H1 (cell line): ENCODE measurements around the gene DHH. TPM values are rescaled to one million over a fixed set of nuclear protein-coding genes. Genes with fewer than 3 reads are reported as not detected.

Experiments used
- CTCF ChIA-PET: fragments of 300-600 bp; sonication (Branson Sonifier 250); formaldehyde crosslinking; loops from one replicate; lab custom pipeline; 2021; ENCODE audit not compliant: partially characterized antibody; lab: Charles Lee
- POLR2A ChIA-PET: fragments of 300-600 bp; sonication (Branson Sonifier 250); formaldehyde crosslinking; loops from one replicate; lab custom pipeline; 2021; ENCODE audit warnings: inconsistent platforms; ENCODE audit not compliant: partially characterized antibody; lab: Charles Lee
- DNase-seq, 2 experiments: peaks; one replicate each; pipeline versions ENCODE4 v3.0.0 to v3.0.0-alpha.2; 2010 to 2022; ENCODE audit warnings: low spot score in 2 of 2, low read depth in 1 of 2, mixed read lengths in 1 of 2
- FAIRE-seq: peaks from 2 replicates; lab custom pipeline; 2011; peaks lifted over from hg19 to GRCh38; lab: Jason Lieb, UNC
- H2AFZ ChIP-seq: 2 replicates; pipeline ENCODE4 v1.8.1; 2012; ENCODE audit warnings: low read length, inconsistent platforms
- H2AK5ac ChIP-seq: 2 replicates; pipeline ENCODE4 v1.6.1; 2013; ENCODE audit warnings: low read depth, low read length
- H2BK120ac ChIP-seq: replicated peaks from 2 replicates; pipeline ENCODE3; 2013; ENCODE audit warnings: low read depth, low read length, inconsistent platforms
- H2BK12ac ChIP-seq: 2 replicates; pipeline ENCODE4 v1.6.1; 2013; ENCODE audit warnings: low read depth, low read length
- H2BK15ac ChIP-seq: 2 replicates; pipeline ENCODE4 v1.6.1; 2013; ENCODE audit warnings: low read length
- H2BK20ac ChIP-seq: 2 replicates; pipeline ENCODE4 v1.6.1; 2013; ENCODE audit warnings: low read length
- H2BK5ac ChIP-seq: 2 replicates; pipeline ENCODE4 v1.6.1; 2013; ENCODE audit warnings: low read depth, low read length
- H3K14ac ChIP-seq: 2 replicates; pipeline ENCODE4 v1.6.1; 2013; ENCODE audit warnings: inconsistent platforms; ENCODE audit not compliant: insufficient read length
- H3K18ac ChIP-seq: 2 replicates; pipeline ENCODE4 v1.6.1; 2013; ENCODE audit warnings: low read length; ENCODE audit errors: extremely low read depth
- H3K23ac ChIP-seq: 2 replicates; pipeline ENCODE4 v1.6.1; 2013; ENCODE audit warnings: inconsistent platforms; ENCODE audit not compliant: insufficient read length
- H3K23me2 ChIP-seq: 2 replicates; pipeline ENCODE4 v1.6.1; 2013; ENCODE audit warnings: low read depth, low read length
- H3K27ac ChIP-seq: 2 replicates; pipeline ENCODE4 v1.6.1; 2011; ENCODE audit warnings: low read depth, low read length, inconsistent platforms
- H3K27me3 ChIP-seq, 4 experiments: replicated peaks in 1 of 4; 1 replicate in 1 of 4; 2 replicates in 3 of 4; pipeline versions ENCODE4 v1.6.1 to v1.8.1; 2011 to 2013; ENCODE audit warnings: low read length in 3 of 4, mild to moderate bottlenecking in 3 of 4, inconsistent platforms in 2 of 4, mixed read lengths in 2 of 4, moderate library complexity in 1 of 4; ENCODE audit not compliant: control insufficient read depth in 3 of 4, insufficient read depth in 3 of 4; ENCODE audit errors: extremely low read depth in 1 of 4
- H3K36me3 ChIP-seq, 4 experiments: 2 replicates each; pipeline versions ENCODE4 v1.6.1 to v1.8.1; 2011 to 2013; ENCODE audit warnings: mild to moderate bottlenecking in 4 of 4, low read length in 3 of 4, moderate library complexity in 2 of 4, control low read depth in 1 of 4, inconsistent platforms in 1 of 4; ENCODE audit not compliant: insufficient read depth in 4 of 4, control insufficient read depth in 2 of 4
- H3K4ac ChIP-seq: replicated peaks from 2 replicates; pipeline ENCODE3; 2013; ENCODE audit warnings: low read length, low read depth, mixed read lengths, inconsistent platforms; ENCODE audit not compliant: insufficient read length
- H3K4me1 ChIP-seq, 4 experiments: replicated peaks in 1 of 4; 1 replicate in 1 of 4; 2 replicates in 3 of 4; pipeline versions ENCODE4 v1.6.1 to v1.8.1; 2011 to 2013; ENCODE audit warnings: low read length in 3 of 4, inconsistent platforms in 2 of 4, mixed read lengths in 1 of 4; ENCODE audit not compliant: insufficient read depth in 4 of 4, control insufficient read depth in 3 of 4
- H3K4me2 ChIP-seq, 2 experiments: 2 replicates each; pipeline versions ENCODE4 v1.6.1 to v1.8.1; 2011 to 2013; ENCODE audit warnings: low read depth in 2 of 2, low read length in 2 of 2, control low read depth in 1 of 2, inconsistent platforms in 1 of 2, mild to moderate bottlenecking in 1 of 2; ENCODE audit not compliant: insufficient read depth in 1 of 2
- H3K4me3 ChIP-seq, 4 experiments: fragments of 200-600, 300-600 bp in 1 of 4; sonication (generic), shearing (Covaris generic), sonication (Bioruptor Twin) in 1 of 4; 2 replicates each; pipeline versions ENCODE4 v1.5.1 to v1.8.1; 2011 to 2016; ENCODE audit warnings: low read length in 4 of 4, low read depth in 3 of 4, control low read depth in 2 of 4, inconsistent platforms in 2 of 4, mild to moderate bottlenecking in 2 of 4, mixed read lengths in 1 of 4, moderate library complexity in 1 of 4; ENCODE audit not compliant: insufficient read depth in 2 of 4; ENCODE audit errors: extremely low read depth in 1 of 4
- H3K56ac ChIP-seq: replicated peaks from 2 replicates; pipeline ENCODE3; 2013; ENCODE audit warnings: low read depth, mild to moderate bottlenecking, mixed read lengths, low read length, inconsistent platforms; ENCODE audit not compliant: insufficient read length
- H3K79me1 ChIP-seq: 2 replicates; pipeline ENCODE4 v1.6.1; 2013; ENCODE audit warnings: low read depth, low read length, control low read depth
- H3K79me2 ChIP-seq, 2 experiments: 2 replicates each; pipeline versions ENCODE4 v1.6.1 to v1.8.1; 2012 to 2013; ENCODE audit warnings: low read length in 2 of 2, mild to moderate bottlenecking in 2 of 2, inconsistent platforms in 1 of 2; ENCODE audit not compliant: insufficient read depth in 2 of 2, control insufficient read depth in 1 of 2
- H3K9ac ChIP-seq, 4 experiments: replicated peaks in 1 of 4; 1 replicate in 1 of 4; 2 replicates in 3 of 4; pipeline versions ENCODE4 v1.6.1 to v1.8.1; 2011 to 2013; ENCODE audit warnings: low read depth in 3 of 4, low read length in 3 of 4, control low read depth in 2 of 4, mild to moderate bottlenecking in 2 of 4, moderate library complexity in 2 of 4, inconsistent platforms in 1 of 4; ENCODE audit errors: extremely low read depth in 1 of 4
- H3K9me3 ChIP-seq, 2 experiments: 2 replicates each; pipeline versions ENCODE4 v1.6.1 to v1.8.1; 2012 to 2013; ENCODE audit warnings: mild to moderate bottlenecking in 2 of 2, moderate library complexity in 2 of 2, control low read depth in 1 of 2, inconsistent platforms in 1 of 2, low read depth in 1 of 2, low read length in 1 of 2, mixed read lengths in 1 of 2; ENCODE audit not compliant: insufficient read depth in 2 of 2
- H4K20me1 ChIP-seq, 2 experiments: replicated peaks in 1 of 2; 2 replicates each; pipeline versions ENCODE3 to v1.8.1; 2011 to 2013; ENCODE audit warnings: inconsistent platforms in 2 of 2, low read length in 2 of 2, mild to moderate bottlenecking in 1 of 2; ENCODE audit not compliant: insufficient read depth in 2 of 2, control insufficient read depth in 1 of 2
- H4K5ac ChIP-seq: 2 replicates; pipeline ENCODE4 v1.6.1; 2013; ENCODE audit warnings: low read length, low read depth, mixed read lengths, inconsistent platforms; ENCODE audit not compliant: insufficient read length
- H4K8ac ChIP-seq: 2 replicates; pipeline ENCODE4 v1.8.0; 2013; ENCODE audit warnings: mild to moderate bottlenecking, moderate library complexity, low read length, inconsistent platforms; ENCODE audit not compliant: insufficient read depth; ENCODE audit errors: extremely low read depth
- H4K91ac ChIP-seq: replicated peaks from 2 replicates; pipeline ENCODE3; 2013; ENCODE audit warnings: low read length, mixed read lengths, inconsistent platforms; ENCODE audit not compliant: insufficient read length
- ATF2 ChIP-seq: IDR thresholded peaks from 2 replicates; pipeline ENCODE4 v1.6.1; 2012; ENCODE audit warnings: low read length, inconsistent platforms
- NRF1 ChIP-seq: IDR thresholded peaks from 2 replicates; pipeline ENCODE4 v1.6.1; 2011; ENCODE audit warnings: mild to moderate bottlenecking, low read depth, low read length, improper control_type of control experiment
- RAD21 ChIP-seq, 2 experiments: IDR thresholded peaks in 1 of 2; conservative IDR thresholded peaks in 1 of 2; 2 replicates each; pipeline ENCODE4 v1.6.1; 2011; ENCODE audit warnings: low read depth in 2 of 2, low read length in 2 of 2, improper control_type of control experiment in 1 of 2, inconsistent platforms in 1 of 2, mild to moderate bottlenecking in 1 of 2, moderate library complexity in 1 of 2
- SIX5 ChIP-seq: IDR thresholded peaks from 2 replicates; pipeline ENCODE4 v1.6.1; 2011; ENCODE audit warnings: mild to moderate bottlenecking, low read depth, low read length
- TBP ChIP-seq: IDR thresholded peaks from 2 replicates; pipeline ENCODE4 v1.6.1; 2011; ENCODE audit warnings: low read depth, low read length, improper control_type of control experiment
- WGBS, 2 experiments: shearing (Covaris generic) in 1 of 2; methylation state at CpG; one replicate each; pipeline versions ENCODE4 v1.1.6 to v1.1.7; 2013 to 2015; ENCODE audit warnings: low lambda C conversion rate in 2 of 2, mixed read lengths in 2 of 2, inconsistent platforms in 1 of 2, low coverage in 1 of 2, missing lambda C conversion rate in 1 of 2; ENCODE audit not compliant: insufficient replicate concordance in 2 of 2, insufficient coverage in 1 of 2, insufficient read length in 1 of 2; ENCODE audit errors: extremely low coverage in 1 of 2, missing lambda C conversion rate in 1 of 2; 5-methylcytosine and 5-hydroxymethylcytosine counted together
- polyA plus RNA-seq, 7 experiments: library from polyadenylated mRNA; depleted of rRNA in 3 of 7; stranded (reverse) in 5 of 7; unstranded in 2 of 7; fragments of >200 nt in 5 of 7; fragments of 200-250 nt in 2 of 7; gene quantifications; 1 replicate in 5 of 7; 2 replicates in 1 of 7; 4 replicates in 1 of 7; pipeline versions ENCODE4 v1.2.1 to v1.2.3, GENCODE V29; 2011 to 2013; ENCODE audit warnings: missing spikeins in 2 of 7, mixed read lengths in 2 of 7
- total RNA-seq: library from RNA; stranded (reverse); fragmentation: NEBNext Ultra II Directional; extraction: Animal tissue kit (Norgen Biotek cat#: 25700); gene quantifications from 2 replicates; pipeline ENCODE4 v1.2.1, GENCODE V29; 2021

Gene DHH
- total and polyA plus RNA-seq, 2 of the 8 experiments (the other 6 are each of a cell fraction or from before 2014, with no cell fraction given) = 0.03 to 0.11 TPM

GRCh38 chr12:49055978-49056754 is 38.4 kb downstream of the DHH start:
- peak; percentile 93 for FAIRE-seq
- Histone ChIP-seq H4K5ac (no peak overlapping the region), H3K18ac (no peak overlapping the region), H4K8ac (no peak overlapping the region; the same call in 1 of the 2 replicates), H3K56ac (no peak overlapping the region), H2AK5ac (no peak overlapping the region), H3K23ac (no peak overlapping the region), H3K27ac (no peak overlapping the region), H2AFZ (no peak overlapping the region), H3K79me2 (peaks cover 51 to 68% of the 10 kb centered on the region in 2 experiments), H3K79me1 (peaks cover 35% of the 10 kb centered on the region), H4K91ac (no peak overlapping the region), H3K9me3 (no peaks in the 10 kb centered on the region), H4K20me1 (peaks cover 42 to 68% of the 10 kb centered on the region in 2 experiments), H3K23me2 (peaks cover 13% of the 10 kb centered on the region), H3K27me3 (no peaks in the 10 kb centered on the region), H2BK120ac (no peak overlapping the region), H3K36me3 (peaks cover 23 to 41% (median 38%) of the 10 kb centered on the region in 4 experiments), H3K4me3 (peak overlapping the region in 1 of 4 experiments; percentile 25; a peak in 3 of 8 replicates), H3K9ac (no peak overlapping the region; a peak in 1 of 7 replicates), H2BK20ac (no peak overlapping the region), H2BK15ac (no peak overlapping the region), H3K4me1 (peaks cover 9 to 37% (median 13%) of the 10 kb centered on the region in 4 experiments), H2BK5ac (no peak overlapping the region), H3K14ac (no peak overlapping the region), H3K4ac (no peak overlapping the region), H3K4me2 (peak overlapping the region; percentile 81 to 98), H2BK12ac (no peak overlapping the region)
- CTCF ChIA-PET = interaction anchor here (0.6 to 3.2 kb wide), 15 partner anchors 8 to 155 kb away, joined by 3 to 35 read pairs (median 4); no protein-coding TSS in a partner anchor
- 65% methylated on average over 7 of the region's 7 CpGs; no CpG with 5 or more reads in 1 of the 2 experiments for WGBS, 2 experiments
- DNase-seq = no peak
- POLR2A ChIA-PET = interaction anchor here (0.6 to 5.6 kb wide), 14 partner anchors 9 to 209 kb away, joined by 3 to 29 read pairs (median 4); partner anchors contain the start of genes PRKAG1 and TUBA1B
- TF ChIP-seq ATF2 = no peak
- peak; percentile 66 for TF ChIP-seq SIX5
- TF ChIP-seq RAD21 (IDR thresholded peaks at IDR 0.05 in 1 of 2, conservative IDR thresholded peaks at IDR 0.05 in 1 of 2; ENCODE audit: low read depth in 2 of 2, low read length in 2 of 2) = no peak
- TF ChIP-seq TBP = no peak
- TF ChIP-seq NRF1 = peak; percentile 50; the same call in 1 of the 2 replicates
